Renal cortex interstitium (tissue), 11 donors: ENCODE data around the gene ERCC4. TPM values are rescaled to one million over a fixed set of nuclear protein-coding genes. Genes with fewer than 3 reads are reported as not detected.

Experiments
- DNase-seq, 11 donors: peaks; one replicate each; pipeline ENCODE4 v3.0.0-alpha.2; 2013; ENCODE audit warnings: low read depth in 9 of 11, low spot score in 4 of 11; ENCODE audit errors: extremely low read depth in 1 of 11
- polyA plus RNA-seq, 3 donors: library from polyadenylated mRNA; unstranded; fragments of 120-200 nt; gene quantifications; one replicate each; pipeline ENCODE4 v1.2.1, GENCODE V29; 2013; ENCODE audit not compliant: insufficient read length in 3 of 3

ERCC4 gene
- polyA plus RNA-seq, 3 donors = 15.7 to 18.2 (median 17.9) TPM

DNA sequence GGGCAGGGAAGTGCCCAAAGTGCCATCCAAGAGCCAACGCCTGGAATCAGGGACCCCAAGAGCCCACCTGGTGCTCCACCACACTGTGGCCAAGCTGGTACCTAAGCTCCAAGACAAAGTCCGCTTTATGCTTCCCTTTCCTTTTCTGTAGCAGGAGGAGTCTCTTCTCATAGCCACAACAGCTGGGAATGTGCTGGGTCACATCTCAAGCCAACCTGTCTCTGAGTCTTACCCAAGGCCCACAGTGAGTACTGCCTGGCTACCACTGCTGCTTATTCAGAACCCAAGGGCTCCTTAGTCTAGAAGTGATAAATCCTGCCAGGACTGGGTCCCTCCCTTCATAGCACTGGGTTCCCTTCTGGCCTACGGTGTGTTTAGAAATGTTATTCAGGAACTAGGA, 49.8 kb downstream of the ERCC4 start:
- DNase-seq = no peak

GRCh38 chr16:13970708-13971422, 50.9 kb downstream of the ERCC4 start:
- no peak for DNase-seq

- DNase-seq = no peak
Measured at GRCh38 chr16:13973321-13974023, 53.5 kb downstream of the ERCC4 start.

- DNase-seq = no peak
Measured at GRCh38 chr16:13977177-13977576, 57.2 kb downstream of the ERCC4 start.

GRCh38 chr16:13982451-13982850, 62.5 kb downstream of the ERCC4 start:
- DNase-seq = no peak

DNA sequence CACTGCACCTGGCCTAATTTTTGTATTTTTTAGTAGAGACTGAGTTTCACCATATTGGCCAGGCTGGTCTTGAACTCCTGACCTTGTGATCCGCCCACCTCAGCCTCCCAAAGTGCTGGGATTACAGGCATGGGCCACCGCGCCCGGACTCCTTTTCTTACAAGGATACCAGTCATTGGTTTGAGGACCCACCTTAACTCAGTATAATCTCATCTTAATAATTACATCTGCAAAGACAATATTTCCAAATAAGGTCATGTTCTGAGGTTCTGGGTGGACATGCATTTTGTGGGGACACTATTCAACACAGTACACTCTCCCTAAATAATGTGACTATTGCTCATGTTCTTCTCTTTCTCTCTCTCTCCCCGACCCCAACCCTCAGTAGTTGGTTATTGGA, 63.7 kb downstream of the ERCC4 start:
- no peak for DNase-seq

GRCh38 chr16:13984794-13985193, 64.8 kb downstream of the ERCC4 start:
- DNase-seq = no peak

DNA sequence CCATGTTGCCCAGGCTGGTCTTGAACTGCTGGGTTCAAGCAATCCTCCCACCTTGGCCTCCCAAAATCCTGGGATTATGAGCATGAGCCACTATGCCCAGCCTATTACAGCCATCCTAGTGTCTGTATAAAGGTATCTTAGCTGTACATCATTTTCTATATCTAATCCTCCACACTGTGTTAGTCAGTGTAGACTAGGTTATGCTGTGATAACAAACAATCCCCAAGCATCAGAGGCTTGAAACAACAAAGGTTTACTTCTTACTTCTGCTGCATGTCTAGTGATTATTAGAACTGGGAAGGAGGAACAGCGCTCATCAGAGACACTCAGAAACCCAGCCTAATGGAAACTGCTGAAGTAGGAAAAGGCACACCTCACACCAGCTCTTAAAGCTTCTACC, 68.1 kb downstream of the ERCC4 start:
- no peak for DNase-seq

DNA sequence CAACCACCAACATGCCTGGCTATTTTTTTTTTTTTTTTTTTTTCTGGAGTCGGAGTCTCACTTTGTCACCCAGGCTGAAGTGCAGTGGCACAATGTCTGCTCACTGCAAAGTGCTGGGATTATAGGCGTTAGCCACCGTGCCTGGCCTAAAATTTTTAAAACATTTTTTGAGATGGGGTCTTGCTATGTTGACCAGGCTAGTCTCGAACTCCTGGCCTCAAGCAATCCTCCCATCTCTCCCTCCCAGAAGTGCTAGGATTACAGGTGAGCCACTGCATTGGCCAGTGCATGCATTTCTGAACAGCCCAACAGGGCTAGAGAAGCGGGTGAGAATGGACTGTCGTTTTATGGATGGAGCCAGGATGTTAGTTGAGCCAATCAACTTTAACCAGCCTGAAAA, 72.4 kb downstream of the ERCC4 start:
- no peak for DNase-seq

DNA sequence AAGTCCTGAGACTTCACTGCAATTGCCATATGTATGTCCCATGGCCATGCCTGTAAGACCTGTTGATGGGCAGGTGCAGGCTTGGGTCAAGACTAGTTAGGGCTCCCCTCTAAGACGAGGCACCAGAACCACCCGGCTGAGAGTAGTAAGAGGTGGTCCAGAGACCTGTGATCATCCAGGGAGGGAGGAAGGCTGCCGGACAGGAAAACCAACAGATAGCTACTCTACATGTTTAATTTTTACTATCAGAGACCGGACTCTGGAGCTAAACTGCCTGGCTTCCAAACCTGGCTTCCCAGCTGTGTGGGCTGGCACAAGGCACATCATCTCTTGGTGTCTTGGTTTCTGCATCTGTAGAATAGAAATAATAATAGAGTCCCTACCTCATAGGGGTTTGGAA, 73.0 kb downstream of the ERCC4 start:
- no peak for DNase-seq

DNA sequence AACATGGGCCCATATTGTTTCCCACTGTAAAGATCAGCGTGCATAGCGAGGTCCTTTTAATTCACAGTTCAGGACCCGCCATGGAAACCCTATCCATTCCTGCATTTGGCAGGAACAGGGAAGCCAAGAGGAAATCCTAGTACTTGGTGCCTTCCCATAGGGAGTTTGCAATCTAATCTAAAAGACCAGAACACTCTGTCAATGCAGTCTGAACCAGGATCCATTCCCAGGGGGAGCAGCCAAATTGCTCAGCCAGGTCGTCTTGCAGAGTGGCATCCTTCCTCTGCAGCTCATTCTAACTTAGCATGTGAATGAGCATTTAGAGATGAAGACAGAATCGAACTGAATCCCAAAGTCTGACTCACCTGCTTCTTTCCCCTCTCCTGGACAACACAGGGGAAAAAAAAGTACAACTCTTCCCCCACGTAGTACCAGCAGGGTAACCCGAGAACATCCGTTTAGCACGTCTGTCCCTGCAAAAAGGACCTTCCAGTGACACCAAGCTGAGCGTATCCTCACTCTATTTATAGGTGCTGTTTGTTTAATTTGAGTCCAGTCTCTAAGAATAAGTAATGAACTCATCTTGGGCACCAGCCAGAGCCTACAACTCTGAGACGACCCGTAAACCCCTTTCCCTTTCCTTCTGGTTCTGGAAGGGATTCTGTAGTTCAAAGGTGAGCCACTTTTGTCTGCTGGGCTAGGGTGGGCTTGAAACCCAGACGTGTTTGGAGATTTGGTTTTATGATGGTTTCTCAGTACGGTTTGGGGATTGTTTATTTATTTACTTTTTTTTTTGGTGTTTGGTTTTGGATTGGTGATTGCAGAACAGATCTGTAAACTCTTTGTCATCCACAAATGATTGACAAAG, 74.5 kb downstream of the ERCC4 start:
- DNase-seq = no peak

- DNase-seq = no peak
Measured at GRCh38 chr16:13995194-13995593, 75.2 kb downstream of the ERCC4 start.

DNA sequence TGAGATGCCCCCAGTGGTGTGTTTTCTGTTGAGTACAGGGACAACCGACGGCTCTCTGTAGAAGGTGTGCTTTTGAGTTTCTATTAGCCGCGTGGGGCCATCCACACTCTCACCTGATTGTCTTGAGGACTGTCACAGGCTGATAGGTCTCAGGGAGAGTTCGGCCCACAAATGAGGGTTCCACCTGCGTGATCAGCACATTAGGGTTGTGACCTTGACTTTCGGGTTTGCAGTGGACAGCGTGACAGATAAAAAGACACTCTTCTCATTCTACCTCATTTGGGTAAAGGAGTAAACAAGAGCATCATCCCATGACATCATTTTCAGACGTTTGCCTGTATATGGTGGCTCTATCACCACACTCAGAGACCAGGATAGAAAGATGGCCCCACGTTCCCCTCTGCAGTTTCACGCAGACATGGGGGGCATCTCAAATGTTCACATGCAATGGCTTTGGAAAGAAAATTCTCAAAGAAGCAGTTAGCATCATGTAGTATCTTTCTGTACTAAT, 76.9 kb downstream of the ERCC4 start:
- no peak for DNase-seq

DNA sequence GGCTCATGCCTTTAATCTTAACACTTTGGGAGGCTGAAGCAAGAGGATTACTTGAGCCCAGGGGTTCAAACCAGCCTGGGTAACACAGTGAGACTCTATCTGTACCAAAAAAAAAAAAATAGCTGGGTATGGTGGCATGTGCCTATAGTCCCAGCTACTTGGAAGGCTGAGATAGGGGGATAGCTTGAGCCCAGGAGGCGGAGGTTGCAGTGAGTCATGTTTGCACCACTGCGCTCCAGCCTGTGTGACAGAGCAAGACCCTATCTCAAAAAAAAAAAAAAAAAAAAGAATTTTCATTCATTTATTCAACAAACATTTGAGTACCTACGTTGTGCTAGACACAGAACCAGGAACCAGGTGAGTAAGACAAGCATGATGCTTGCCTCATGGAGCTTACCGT, 77.6 kb downstream of the ERCC4 start:
- DNase-seq = no peak

GRCh38 chr16:13997933-13998332, 78.0 kb downstream of the ERCC4 start:
- DNase-seq = no peak

DNA sequence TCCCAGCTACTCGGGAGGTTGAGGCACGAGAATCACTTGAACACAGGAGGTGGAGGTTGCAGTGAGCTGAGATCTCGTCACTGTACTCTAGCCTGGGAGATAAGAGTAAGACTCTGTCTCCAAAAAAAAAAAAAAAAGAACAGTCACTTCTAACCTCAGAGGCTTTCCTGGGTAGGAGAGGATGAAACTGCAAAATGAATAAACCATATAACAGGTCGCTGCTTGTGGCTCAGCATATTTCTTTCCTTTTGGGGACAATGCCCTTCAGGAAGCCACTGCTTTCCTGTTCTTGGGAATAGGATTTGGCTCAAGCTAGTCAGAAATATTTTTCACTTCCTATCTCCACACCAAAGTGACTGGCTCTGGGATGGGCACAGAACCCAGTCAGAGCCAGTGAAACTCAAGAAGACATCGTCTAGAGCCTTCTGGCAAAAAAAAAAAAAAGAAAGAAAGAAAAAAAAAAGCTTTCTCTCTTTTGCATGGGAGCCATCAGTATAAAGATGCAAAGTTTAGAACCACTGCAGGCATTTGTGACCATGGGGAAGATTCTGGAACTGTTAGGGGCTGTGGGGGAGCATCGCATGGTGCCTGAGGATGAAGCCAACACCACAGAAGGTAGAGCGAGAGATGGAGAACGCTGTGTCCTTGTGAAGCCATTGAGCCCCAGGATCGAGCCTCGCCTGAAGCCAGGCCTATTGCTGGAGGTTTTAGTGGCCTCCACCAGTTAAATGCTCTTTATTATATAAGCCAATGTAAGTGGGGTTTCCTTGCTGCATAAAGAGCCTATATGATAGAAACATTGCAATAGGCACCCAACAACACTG, 79.3 kb downstream of the ERCC4 start:
- no peak for DNase-seq

DNA sequence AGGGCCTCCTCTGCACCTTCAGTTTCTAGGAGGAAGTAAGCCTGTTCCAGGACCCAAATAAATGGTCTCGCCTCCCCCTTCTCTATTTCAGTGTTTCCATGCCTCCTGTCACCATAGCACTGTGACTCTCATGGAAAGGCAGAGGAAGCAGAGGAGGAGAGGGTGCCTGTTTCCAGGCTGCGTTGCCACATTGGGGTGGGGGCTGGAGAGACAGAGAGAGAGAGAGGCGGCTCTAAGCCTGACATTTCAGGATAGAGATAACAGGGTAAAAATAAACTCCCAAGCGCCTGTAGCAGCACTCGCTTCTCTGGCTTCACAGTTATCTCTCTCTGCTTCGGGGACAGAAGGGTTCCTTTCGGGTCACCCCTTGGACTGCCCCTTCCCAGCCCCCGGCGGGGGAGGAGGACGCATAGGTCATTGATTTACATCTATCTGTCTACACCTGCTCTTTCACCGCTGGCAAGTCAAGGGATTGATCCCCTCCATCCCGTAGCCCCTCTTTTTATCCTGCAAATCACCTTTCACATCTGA, 80.0 kb downstream of the ERCC4 start:
- DNase-seq = no peak

DNA sequence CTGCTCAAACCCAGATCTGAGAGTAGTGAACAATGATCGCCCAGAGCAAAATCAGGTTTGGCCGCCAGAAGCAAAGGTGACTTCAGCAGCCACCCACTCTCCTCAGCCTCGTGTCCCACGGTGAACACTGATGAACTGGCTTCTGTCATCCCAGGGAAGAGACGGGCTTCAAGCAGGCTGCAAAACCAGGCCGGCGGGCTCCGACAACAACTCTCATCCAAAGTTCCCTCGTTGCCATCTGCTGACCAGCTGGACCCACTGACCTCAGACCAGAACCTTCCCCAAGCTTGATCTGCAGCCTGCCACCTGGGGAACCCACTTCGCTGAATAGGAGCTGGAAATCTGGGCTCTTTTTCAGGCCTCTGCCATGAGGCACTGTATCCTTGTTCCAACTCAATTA, 81.6 kb downstream of the ERCC4 start:
- no peak for DNase-seq
